GM23338 (cell line): ENCODE results near the gene PRG3. TPM values are rescaled to one million over a fixed set of nuclear protein-coding genes. Genes with fewer than 3 reads are reported as not detected.
A peak's percentile ranks its signal among the peaks of the same experiment; 100 is the strongest.

Experiments used
- ATAC-seq: fragments of 200-7000 bp; cut with Tn5 transposase; 3 replicates; pipeline ENCODE4 v1.9.1; 2020
- DNase-seq: peaks from one replicate; pipeline ENCODE4 v3.0.0-alpha.2; 2015; ENCODE audit warnings: low spot score
- H2AFZ ChIP-seq: fragments of 200-600 bp; sonication (generic); 2 replicates; pipeline ENCODE4 v1.8.0; 2016; ENCODE audit warnings: antibody characterized with exemption, mild to moderate bottlenecking, moderate library complexity
- H3F3A ChIP-seq: fragments of 200-600 bp; sonication (generic); replicated peaks from 2 replicates; pipeline ENCODE4 v1.8.0; 2017; ENCODE audit warnings: antibody characterized with exemption, mixed run types, low read depth
- H3K27ac ChIP-seq: fragments of 200-600 bp; sonication (generic); 2 replicates; pipeline ENCODE4 v1.6.1; 2016; ENCODE audit warnings: low read depth
- H3K27me3 ChIP-seq: fragments of 200-600 bp; sonication (generic); 2 replicates; pipeline ENCODE4 v1.8.0; 2016; ENCODE audit warnings: mild to moderate bottlenecking, mixed run types, moderate library complexity; ENCODE audit not compliant: insufficient read depth
- H3K36me3 ChIP-seq: fragments of 200-600 bp; sonication (generic); 2 replicates; pipeline ENCODE4 v1.8.0; 2016; ENCODE audit warnings: mild to moderate bottlenecking; ENCODE audit not compliant: insufficient read depth
- H3K4me1 ChIP-seq: fragments of 200-600 bp; sonication (generic); 2 replicates; pipeline ENCODE4 v1.8.0; 2016; ENCODE audit warnings: mild to moderate bottlenecking, moderate library complexity; ENCODE audit not compliant: insufficient read depth
- H3K4me2 ChIP-seq: fragments of 200-600 bp; sonication (generic); 2 replicates; pipeline ENCODE4 v1.7.1; 2017; ENCODE audit warnings: mixed run types
- H3K4me3 ChIP-seq: fragments of 200-600 bp; sonication (generic); 2 replicates; pipeline ENCODE4 v1.6.1; 2016; ENCODE audit warnings: mixed run types
- H3K79me2 ChIP-seq: fragments of 200-600 bp; sonication (generic); replicated peaks from 2 replicates; pipeline ENCODE4 v1.8.0; 2017; ENCODE audit warnings: mild to moderate bottlenecking; ENCODE audit not compliant: insufficient read depth
- H3K9me2 ChIP-seq: fragments of 200-600 bp; sonication (generic); 2 replicates; pipeline ENCODE4 v1.8.0; 2017; ENCODE audit not compliant: insufficient read depth
- H4K20me1 ChIP-seq: fragments of 200-600 bp; sonication (generic); replicated peaks from 2 replicates; pipeline ENCODE4 v1.8.0; 2017; ENCODE audit warnings: mild to moderate bottlenecking; ENCODE audit not compliant: insufficient read depth
- H3K27ac Mint-ChIP-seq: 2 replicates; pipeline ENCODE4 v1.8.0; 2020; ENCODE audit warnings: inconsistent platforms, mild to moderate bottlenecking, moderate library complexity, mixed read lengths
- H3K27me3 Mint-ChIP-seq: 3 replicates; pipeline ENCODE4 v1.8.0; 2022; ENCODE audit warnings: low read depth, mild to moderate bottlenecking, moderate library complexity, mixed read lengths, inconsistent platforms; ENCODE audit not compliant: insufficient read depth, poor library complexity
- H3K36me3 Mint-ChIP-seq: 3 replicates; pipeline ENCODE4 v1.8.0; 2021; ENCODE audit warnings: low read depth, mild to moderate bottlenecking, inconsistent platforms, moderate library complexity, mixed read lengths
- H3K4me1 Mint-ChIP-seq: 3 replicates; pipeline ENCODE4 v1.8.0; 2020; ENCODE audit warnings: mild to moderate bottlenecking, inconsistent platforms, mixed read lengths
- H3K4me3 Mint-ChIP-seq: 3 replicates; pipeline ENCODE4 v1.8.0; 2021; ENCODE audit warnings: moderate library complexity, mild to moderate bottlenecking, inconsistent platforms, mixed read lengths
- H3K9me3 Mint-ChIP-seq: 3 replicates; pipeline ENCODE4 v1.8.0; 2020; ENCODE audit warnings: moderate library complexity, mild to moderate bottlenecking, inconsistent platforms, mixed read lengths
- CTCF ChIP-seq, 2 experiments: fragments of 200-600 bp in 1 of 2; sonication (generic) in 1 of 2; conservative IDR thresholded peaks; 2 replicates each; pipeline versions ENCODE4 v1.5.1 to v1.6.1; 2016 to 2017; ENCODE audit warnings: antibody characterized with exemption in 2 of 2, low read depth in 2 of 2, mild to moderate bottlenecking in 2 of 2, moderate library complexity in 1 of 2
- EZH2phosphoT487 ChIP-seq: fragments of 200-600 bp; sonication (generic); IDR thresholded peaks from one replicate; pipeline ENCODE4 v1.8.1; 2018; ENCODE audit warnings: antibody characterized with exemption; ENCODE audit not compliant: unreplicated experiment
- JUNB ChIP-seq: IDR thresholded peaks from one replicate; pipeline ENCODE4 v1.6.1; 2016; ENCODE audit warnings: antibody characterized with exemption; ENCODE audit not compliant: unreplicated experiment
- POLR2AphosphoS5 ChIP-seq: IDR thresholded peaks from 2 replicates; pipeline ENCODE4 v1.6.1; 2016; ENCODE audit warnings: antibody characterized with exemption, low read depth
- ZNF114 ChIP-seq: fragments of 250-450 bp; sonication (Bioruptor Pico); IDR thresholded peaks from 2 replicates; pipeline ENCODE4 v1.5.0; 2020; ENCODE audit warnings: mild to moderate bottlenecking, moderate library complexity
- ZNF331 ChIP-seq: fragments of 250-450 bp; sonication (Bioruptor Pico); IDR thresholded peaks from 2 replicates; pipeline ENCODE4 v1.5.0; 2020; ENCODE audit warnings: low read depth, mild to moderate bottlenecking, moderate library complexity
- polyA plus RNA-seq: library from polyadenylated mRNA; unstranded; fragments of >200 nt; fragmentation: Nextera tagmentation; extraction: Ambion mirVana; gene quantifications from 2 replicates; pipeline ENCODE4 v1.2.1, GENCODE V29; 2016
- total RNA-seq: library from RNA; depleted of rRNA; stranded (reverse); fragments of >200 nt; shearing (Covaris generic); gene quantifications from 2 replicates; pipeline ENCODE4 v1.2.3, GENCODE V29; 2014

The PRG3 gene
- total and polyA plus RNA-seq, 2 experiments from 2014 or later: not detected

- TF ChIP-seq CTCF (conservative IDR thresholded peaks at IDR 0.05; ENCODE audit: low read depth in 2 of 2): no peak
- TF ChIP-seq EZH2phosphoT487: no peak
- no peak for TF ChIP-seq POLR2AphosphoS5
Measured at GRCh38 chr11:57422669-57423068, 41.7 kb upstream of the PRG3 start (continued).

DNA sequence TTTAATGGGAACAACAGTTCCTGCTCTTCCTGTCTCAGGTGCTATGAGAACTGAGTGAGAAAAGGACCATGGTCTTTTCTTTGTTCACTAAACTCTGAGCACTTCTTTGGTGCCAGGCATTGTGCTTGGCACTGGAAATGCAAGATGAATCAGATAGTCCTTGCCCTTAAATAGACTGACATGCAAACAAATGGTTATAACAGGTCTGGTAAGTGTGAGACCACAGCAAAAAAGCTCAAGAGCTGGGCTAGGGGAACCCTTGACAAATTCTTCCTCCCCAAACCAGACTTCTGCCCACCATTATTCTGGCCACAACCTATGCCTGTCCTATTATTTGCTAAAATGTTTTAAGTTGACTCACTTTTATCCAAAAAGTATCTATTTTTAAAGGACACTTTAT is 40.9 kb upstream of the PRG3 start:
- Histone ChIP-seq H3K27ac (no peak overlapping the region), H3F3A (no peaks in the 10 kb centered on the region; the same call in 1 of the 2 replicates), H3K4me3 (no peak overlapping the region), H3K4me2 (no peak overlapping the region), H4K20me1 (no peaks in the 10 kb centered on the region; the same call in none of the 2 replicates), H3K27me3 (peaks cover 5% of the 10 kb centered on the region; the same call in 1 of the 2 replicates), H3K9me2 (no peaks in the 10 kb centered on the region), H3K4me1 (peaks cover 8% of the 10 kb centered on the region), H3K79me2 (0 out of 2 replicates have a peak, but pooled peaks cover 5% of the 10 kb centered on the region), H3K36me3 (no peaks in the 10 kb centered on the region; the same call in 1 of the 2 replicates), H2AFZ (no peak overlapping the region)
- no peak for ATAC-seq
- H3K4me3 Mint-ChIP-seq: no peak overlapping the region
- peaks cover 54% of the 10 kb centered on the region for H3K36me3 Mint-ChIP-seq
- H3K27ac Mint-ChIP-seq: no peak overlapping the region
- peaks cover 13% of the 10 kb centered on the region for H3K4me1 Mint-ChIP-seq
- no peak for TF ChIP-seq ZNF114
- no peak for DNase-seq
- no peaks in the 10 kb centered on the region for H3K9me3 Mint-ChIP-seq
- H3K27me3 Mint-ChIP-seq: peaks cover 4% of the 10 kb centered on the region

- Mint-ChIP-seq H3K9me3 (no peaks in the 10 kb centered on the region), H3K4me1 (peaks cover 7% of the 10 kb centered on the region), H3K4me3 (no peak overlapping the region), H3K27ac (no peak overlapping the region), H3K27me3 (peaks cover 4% of the 10 kb centered on the region), H3K36me3 (peaks cover 58% of the 10 kb centered on the region)
- no peaks in the 10 kb centered on the region; the same call in 1 of the 2 replicates for H3F3A ChIP-seq
- ATAC-seq: peak; percentile 30; the same call in 1 of the 3 replicates
- H3K27me3 ChIP-seq: peaks cover 3% of the 10 kb centered on the region; the same call in 1 of the 2 replicates
- no peaks in the 10 kb centered on the region; the same call in none of the 2 replicates for H4K20me1 ChIP-seq
- no peaks in the 10 kb centered on the region; the same call in 1 of the 2 replicates for H3K36me3 ChIP-seq
- H3K4me1 ChIP-seq: peaks cover 4% of the 10 kb centered on the region
- no peak overlapping the region for H2AFZ ChIP-seq
- no peak overlapping the region for H3K4me3 ChIP-seq
- no peak overlapping the region for H3K4me2 ChIP-seq
- no peak for DNase-seq
- 0 out of 2 replicates have a peak, but pooled peaks cover 5% of the 10 kb centered on the region for H3K79me2 ChIP-seq
- no peak overlapping the region for H3K27ac ChIP-seq
- TF ChIP-seq ZNF331 (CRISPR knock-in tag) (no peak), CTCF (conservative IDR thresholded peaks at IDR 0.05; ENCODE audit: low read depth in 2 of 2) (0 out of 4 replicates have a peak, but pooled peaks of 1 of the 2 experiments have one; percentile 0), POLR2AphosphoS5 (no peak), JUNB (no peak)
- H3K9me2 ChIP-seq: no peaks in the 10 kb centered on the region
Measured at GRCh38 chr11:57421066-57421465, 40.1 kb upstream of the PRG3 start.
